GM12878 (cell line): ENCODE measurements around the gene AKAP13. TPM values are rescaled to one million over a fixed set of nuclear protein-coding genes. Genes with fewer than 3 reads are reported as not detected.

Experiments
- ATAC-seq: fragments of 200-7000 bp; cut with Tn5 transposase; 3 replicates; pipeline ENCODE4 v1.9.1; 2020; ENCODE audit warnings: mild to moderate bottlenecking, moderate library complexity
- BruUV-seq: library from RNA; stranded (reverse); fragments of 400-500 nt; replicated peaks from 2 replicates; lab custom pipeline; 2021; lab: Mats Ljungman, UMichigan
- CTCF ChIA-PET: fragments of 300-600 bp; sonication (Branson Sonifier 250); formaldehyde crosslinking; extraction: SDS; loops from one replicate; lab custom pipeline; 2021; ENCODE audit warnings: inconsistent platforms; lab: Yijun Ruan, JAX
- POLR2A ChIA-PET: fragments of 350-600 bp; formaldehyde crosslinking; extraction: SDS; loops from one replicate; lab custom pipeline; 2021; ENCODE audit warnings: inconsistent platforms; lab: Charles Lee
- RAD21 ChIA-PET: fragments of 300-600 bp; sonication (Branson Sonifier 250); formaldehyde crosslinking; loops from one replicate; lab custom pipeline; 2023; ENCODE audit warnings: antibody characterized with exemption; ENCODE audit not compliant: unreplicated experiment; lab: Charles Lee
- SMC1A ChIA-PET: fragments of 300-600 bp; sonication (Branson Sonifier 250); formaldehyde crosslinking; loops from one replicate; lab custom pipeline; 2023; ENCODE audit not compliant: unreplicated experiment, uncharacterized antibody; lab: Charles Lee
- DNase-seq: peaks from one replicate; pipeline ENCODE4 v3.0.0-alpha.2; 2011; ENCODE audit warnings: low read depth, low spot score
- FAIRE-seq: peaks from 3 replicates; lab custom pipeline; 2011; peaks lifted over from hg19 to GRCh38; lab: Jason Lieb, UNC
- H2AFZ ChIP-seq: 2 replicates; pipeline ENCODE4 v1.6.0; 2011; ENCODE audit warnings: low read depth, low read length, control low read depth; ENCODE audit not compliant: control insufficient read depth
- H3K27ac ChIP-seq: 2 replicates; pipeline ENCODE4 v1.5.1; 2011; ENCODE audit warnings: control low read depth; ENCODE audit not compliant: control insufficient read depth, insufficient read depth
- H3K27me3 ChIP-seq, 2 experiments: replicated peaks in 1 of 2; 2 replicates each; pipeline versions ENCODE4 v1.6.0 to v1.6.1; 2011; ENCODE audit warnings: low read length in 1 of 2; ENCODE audit not compliant: control insufficient read depth in 2 of 2, insufficient read depth in 2 of 2
- H3K36me3 ChIP-seq, 2 experiments: 2 replicates each; pipeline ENCODE4 v1.5.1; 2011; ENCODE audit warnings: low read length in 1 of 2; ENCODE audit not compliant: control insufficient read depth in 2 of 2, insufficient read depth in 2 of 2
- H3K4me1 ChIP-seq: 2 replicates; pipeline ENCODE4 v1.6.1; 2011; ENCODE audit warnings: mild to moderate bottlenecking, low read length, moderate library complexity, mixed read lengths; ENCODE audit not compliant: control insufficient read depth, insufficient read depth
- H3K4me2 ChIP-seq: 2 replicates; pipeline ENCODE4 v1.6.0; 2011; ENCODE audit warnings: control low read depth; ENCODE audit not compliant: control insufficient read depth, insufficient read depth
- H3K4me3 ChIP-seq: fragments of 200-600 bp; sonication (generic); 2 replicates; pipeline ENCODE4 v1.5.1; 2016
- H3K79me2 ChIP-seq: 2 replicates; pipeline ENCODE4 v1.6.0; 2011; ENCODE audit warnings: low read length; ENCODE audit not compliant: control insufficient read depth, insufficient read depth
- H3K9ac ChIP-seq: 2 replicates; pipeline ENCODE4 v1.8.0; 2011; ENCODE audit warnings: low read length, control low read depth, mixed read lengths; ENCODE audit not compliant: control insufficient read depth, insufficient read depth
- H3K9me3 ChIP-seq: replicated peaks from 3 replicates; pipeline ENCODE4 v1.5.1; 2011; ENCODE audit warnings: mild to moderate bottlenecking, low read length; ENCODE audit not compliant: control insufficient read depth, insufficient read depth
- H4K20me1 ChIP-seq: 2 replicates; pipeline ENCODE4 v1.6.0; 2011; ENCODE audit not compliant: control insufficient read depth, insufficient read depth
- CREM ChIP-seq: IDR thresholded peaks from 2 replicates; pipeline ENCODE4 v1.6.1; 2014; ENCODE audit warnings: antibody characterized with exemption, low read depth
- EZH2 ChIP-seq: IDR thresholded peaks from 2 replicates; pipeline ENCODE4 v1.6.1; 2012; ENCODE audit warnings: low read depth, mild to moderate bottlenecking, control low read depth, inconsistent platforms, low read length, borderline replicate concordance; ENCODE audit not compliant: control insufficient read depth
- HSF1 ChIP-seq: fragments of 150-350 bp; IDR thresholded peaks from 2 replicates; pipeline ENCODE4 v1.6.1; 2014; ENCODE audit warnings: mild to moderate bottlenecking, low read depth, low read length
- JUNB ChIP-seq: IDR thresholded peaks from 2 replicates; pipeline ENCODE4 v1.6.1; 2016; ENCODE audit warnings: antibody characterized with exemption, mild to moderate bottlenecking
- ZNF592 ChIP-seq: fragments of 450-650 bp; IDR thresholded peaks from 2 replicates; pipeline ENCODE4 v1.6.1; 2017; ENCODE audit warnings: mild to moderate bottlenecking, moderate library complexity
- WGBS: methylation state at CpG from one replicate; pipeline ENCODE4 v1.1.6; 2016; ENCODE audit warnings: low lambda C conversion rate; ENCODE audit not compliant: insufficient replicate concordance, insufficient coverage; ENCODE audit errors: missing lambda C conversion rate; 5-methylcytosine and 5-hydroxymethylcytosine counted together
- in situ Hi-C: fragments of 300-500 bp; cut with MboI; formaldehyde crosslinking; loops from 9 replicates; pipeline ENCODE4 v1.14.3; 2018; ENCODE audit warnings: mixed read lengths
- intact Hi-C: fragments of 100-400 bp; cut with micrococcal nuclease; formaldehyde crosslinking; loops from one replicate; pipeline ENCODE4 v1.14.2; 2022; ENCODE audit not compliant: unreplicated experiment
- polyA plus RNA-seq, 11 experiments: library from polyadenylated mRNA; depleted of rRNA in 4 of 11; unstranded in 6 of 11; stranded (reverse) in 5 of 11; fragments of >200 nt; fragmentation: Nextera tagmentation in 4 of 11; fragmentation: Illumina TruSeq in 1 of 11; extraction: Ambion mirVana in 4 of 11; extraction: Trizol in 1 of 11; gene quantifications; 1 replicate in 1 of 11; 2 replicates in 10 of 11; pipeline versions ENCODE4 v1.2.1 to v1.2.3, GENCODE V29; 2011 to 2016; ENCODE audit warnings: inconsistent platforms in 2 of 11, missing spikeins in 2 of 11, low read depth in 1 of 11
- total RNA-seq, 4 experiments: library from RNA; depleted of rRNA in 3 of 4; stranded (reverse); fragments of >200 nt in 3 of 4; fragmentation: Illumina TruSeq in 1 of 4; extraction: Trizol in 1 of 4; gene quantifications; 2 replicates each; pipeline versions ENCODE4 v1.2.1 to v1.2.3, GENCODE V29; 2013 to 2021
- TF ChIP-seq, protein P1 (sequence below): IDR thresholded peaks from 2 replicates; pipeline ENCODE4 v1.6.1; 2011; ENCODE audit warnings: borderline replicate concordance, low read depth, mild to moderate bottlenecking, moderate library complexity, mixed read lengths, low read length; ENCODE audit not compliant: insufficient read depth; ENCODE audit errors: extremely low read length

Gene AKAP13
- total and polyA plus RNA-seq, 10 of the 15 experiments (the other 5 are each of a cell fraction or from before 2014, with no cell fraction given) = 14.4 to 74.9 (median 55.1) TPM

DNA sequence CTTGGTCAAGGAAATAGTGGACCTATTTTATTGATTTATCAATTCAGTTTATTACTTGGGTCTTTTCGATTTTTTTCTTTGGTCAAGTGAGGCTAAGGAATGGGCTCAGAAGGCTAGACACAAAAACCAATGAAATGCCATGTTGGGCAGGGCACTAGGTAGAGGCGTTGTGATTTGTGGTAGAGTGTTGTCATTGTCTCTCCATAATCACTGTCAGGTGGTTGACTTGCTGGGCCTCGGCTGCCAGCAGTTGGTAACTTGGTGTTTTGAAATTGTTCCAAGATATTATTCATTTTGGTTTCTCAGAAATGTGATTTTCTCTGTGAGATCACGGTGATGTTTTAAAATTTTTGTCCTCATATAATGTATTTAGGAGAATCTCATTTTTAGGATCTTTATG is 240.7 kb downstream of the AKAP13 start (continued):
- TF ChIP-seq ZNF592 (no peak), EZH2 (no peak), JUNB (no peak), HSF1 (no peak)

GRCh38 chr15:85622221-85622831 is 241.9 kb downstream of the AKAP13 start:
- BruUV-seq = no TSS peak
- DNase-seq (no peak), ATAC-seq (no peak), FAIRE-seq (no peak)
- ChIA-PET POLR2A (interaction anchor here (1.0 kb wide), 1 partner anchor 68 kb away, joined by 3 read pairs; no protein-coding TSS in a partner anchor), SMC1A (interaction anchor here (0.8 to 1.2 kb wide), 3 partner anchors 25 to 68 kb away, joined by 3 read pairs; no protein-coding TSS in a partner anchor), CTCF (interaction anchor here (0.6 kb wide), 1 partner anchor 70 kb away, joined by 3 read pairs; no protein-coding TSS in a partner anchor), RAD21 (interaction anchor here (2.9 kb wide), 1 partner anchor 88 kb away, joined by 7 read pairs; no protein-coding TSS in a partner anchor)
- peaks cover 10% of the 10 kb centered on the region for H3K79me2 ChIP-seq
- intact Hi-C loops = no loop called here
- H2AFZ ChIP-seq = no peak overlapping the region
- H4K20me1 ChIP-seq = no peaks in the 10 kb centered on the region
- H3K4me1 ChIP-seq = peaks cover 34% of the 10 kb centered on the region
- in situ Hi-C loops = no loop called here
- H3K27me3 ChIP-seq = no peaks in the 10 kb centered on the region
- no peaks in the 10 kb centered on the region for H3K9me3 ChIP-seq
- 89% methylated on average over 6 of the region's 6 CpGs for WGBS
- H3K27ac ChIP-seq = no peak overlapping the region
- TF ChIP-seq, protein P1, sequence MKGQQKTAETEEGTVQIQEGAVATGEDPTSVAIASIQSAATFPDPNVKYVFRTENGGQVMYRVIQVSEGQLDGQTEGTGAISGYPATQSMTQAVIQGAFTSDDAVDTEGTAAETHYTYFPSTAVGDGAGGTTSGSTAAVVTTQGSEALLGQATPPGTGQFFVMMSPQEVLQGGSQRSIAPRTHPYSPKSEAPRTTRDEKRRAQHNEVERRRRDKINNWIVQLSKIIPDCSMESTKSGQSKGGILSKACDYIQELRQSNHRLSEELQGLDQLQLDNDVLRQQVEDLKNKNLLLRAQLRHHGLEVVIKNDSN = no peak
- TF ChIP-seq CREM = no peak
- peaks cover 0 to 7% of the 10 kb centered on the region in 2 experiments; a peak in 1 of 4 replicates for H3K36me3 ChIP-seq
- H3K4me3 ChIP-seq = no peak overlapping the region
- no peak overlapping the region for H3K9ac ChIP-seq
- H3K4me2 ChIP-seq = no peak overlapping the region
